ENCODE results near the gene PRTN3. TPM values are rescaled to one million over a fixed set of nuclear protein-coding genes. Genes with fewer than 3 reads are reported as not detected.

PRTN3 gene
- total RNA-seq, 1 experiment from 2014 or later = not detected

- no peaks in the 10 kb centered on the region for H3K27me3 ChIP-seq (ENCODE audit: insufficient read depth, low read depth)
- peaks cover 6% of the 10 kb centered on the region; the same call in 1 of the 2 replicates for H3K79me2 ChIP-seq (ENCODE audit: low read depth)
- DNase-seq = no peak
- H3K27ac ChIP-seq = no peak overlapping the region; the same call in 1 of the 2 replicates
- TF ChIP-seq CTCF (conservative IDR thresholded peaks at IDR 0.05) (no peak), EZH2 (IDR thresholded peaks at IDR 0.05; ENCODE audit: low read depth) (no peak)
- POLR2A ChIA-PET (ENCODE audit: unreplicated experiment) = no interaction called here
- peak overlapping the region; percentile 85 for H3K4me3 ChIP-seq
- CTCF ChIA-PET = no interaction called here
- no peaks in the 10 kb centered on the region for H3K9me3 ChIP-seq (ENCODE audit: insufficient read depth, low read depth)
- H3F3A ChIP-seq (ENCODE audit: insufficient read depth, low read depth) = peaks cover 28% of the 10 kb centered on the region
- H3K9me2 ChIP-seq (ENCODE audit: insufficient read depth) = no peaks in the 10 kb centered on the region
- intact Hi-C loops (cut with micrococcal nuclease; ENCODE audit: unreplicated experiment) = no loop called here
- 0 out of 2 replicates have a peak, but pooled peaks cover 2% of the 10 kb centered on the region for H3K36me3 ChIP-seq (ENCODE audit: low read depth)
- peaks cover 16% of the 10 kb centered on the region; the same call in 1 of the 2 replicates for H4K20me1 ChIP-seq (ENCODE audit: insufficient read depth)
- no peaks in the 10 kb centered on the region for H3K4me1 ChIP-seq (replicated peaks; ENCODE audit: insufficient read depth)
- H3K4me2 ChIP-seq = peak overlapping the region; percentile 67
- BruUV-seq (replicated peaks) = no TSS peak
- no peak overlapping the region for H2AFZ ChIP-seq
These were observed 51.6 kb downstream of the PRTN3 start for GRCh38 chr19:892243-892893.

- no peak for TF ChIP-seq CTCF (conservative IDR thresholded peaks at IDR 0.05)
- TF ChIP-seq EZH2 (IDR thresholded peaks at IDR 0.05; ENCODE audit: low read depth) = no peak
- peak; percentile 79 to 88 for DNase-seq
- Histone ChIP-seq H3K4me1 (replicated peaks; ENCODE audit: insufficient read depth) (no peaks in the 10 kb centered on the region), H3F3A (ENCODE audit: insufficient read depth, low read depth) (peaks cover 20% of the 10 kb centered on the region; the same call in 1 of the 2 replicates), H3K9me2 (ENCODE audit: insufficient read depth) (no peaks in the 10 kb centered on the region), H3K4me3 (peak within 1 kb of the TSS; percentile 85), H2AFZ (peak within 1 kb of the TSS; percentile 49; the same call in 1 of the 2 replicates), H3K27ac (peak within 1 kb of the TSS; percentile 76), H3K36me3 (ENCODE audit: low read depth) (no peaks in the 10 kb centered on the region), H4K20me1 (ENCODE audit: insufficient read depth) (peaks cover 10% of the 10 kb centered on the region; the same call in 1 of the 2 replicates), H3K79me2 (ENCODE audit: low read depth) (peaks cover 6% of the 10 kb centered on the region; the same call in 1 of the 2 replicates), H3K9me3 (ENCODE audit: insufficient read depth, low read depth) (no peaks in the 10 kb centered on the region), H3K4me2 (peak within 1 kb of the TSS; percentile 67), H3K27me3 (ENCODE audit: insufficient read depth, low read depth) (no peaks in the 10 kb centered on the region)
- CTCF ChIA-PET = no interaction called here
- POLR2A ChIA-PET (ENCODE audit: unreplicated experiment) = no interaction called here
- BruUV-seq (replicated peaks) = TSS peak; percentile 100
- intact Hi-C loops (cut with micrococcal nuclease; ENCODE audit: unreplicated experiment) = no loop called here
These were observed 52.3 kb downstream of the PRTN3 start, which contains the start of the genes MED16 and RNU6-9 for GRCh38 chr19:892894-893689. Gene MED16 (minus strand): TSS chr19:893187. CDS start chr19:891131, 2,056 bp downstream. Gene RNU6-9 (plus strand): TSS chr19:893484.

GRCh38 chr19:896434-896833 lies 55.6 kb downstream of the PRTN3 start:
- H3K4me3 ChIP-seq = no peak overlapping the region
- CTCF ChIA-PET = no interaction called here
- intact Hi-C loops (cut with micrococcal nuclease; ENCODE audit: unreplicated experiment) = no loop called here
- no peak overlapping the region for H3K27ac ChIP-seq
- H3K4me1 ChIP-seq (replicated peaks; ENCODE audit: insufficient read depth) = no peaks in the 10 kb centered on the region
- no peaks in the 10 kb centered on the region for H3K36me3 ChIP-seq (ENCODE audit: low read depth)
- no peak for DNase-seq
- H3K9me2 ChIP-seq (ENCODE audit: insufficient read depth) = no peaks in the 10 kb centered on the region
- POLR2A ChIA-PET (ENCODE audit: unreplicated experiment) = no interaction called here
- H3K4me2 ChIP-seq = no peak overlapping the region
- TF ChIP-seq EZH2 (IDR thresholded peaks at IDR 0.05; ENCODE audit: low read depth) (no peak), CTCF (conservative IDR thresholded peaks at IDR 0.05) (no peak)
- H3K9me3 ChIP-seq (ENCODE audit: insufficient read depth, low read depth) = no peaks in the 10 kb centered on the region
- BruUV-seq (replicated peaks) = no TSS peak
- H2AFZ ChIP-seq = no peak overlapping the region
- no peaks in the 10 kb centered on the region for H3K27me3 ChIP-seq (ENCODE audit: insufficient read depth, low read depth)
- H4K20me1 ChIP-seq (ENCODE audit: insufficient read depth) = peaks cover 14% of the 10 kb centered on the region; the same call in 1 of the 2 replicates
- H3K79me2 ChIP-seq (ENCODE audit: low read depth) = peaks cover 6% of the 10 kb centered on the region; the same call in 1 of the 2 replicates
- H3F3A ChIP-seq (ENCODE audit: insufficient read depth, low read depth) = peaks cover 10% of the 10 kb centered on the region; the same call in 1 of the 2 replicates
